GM18861 (cell line): ENCODE measurements around the gene NOX3.
"Not testable (repeated sequence)": the region's sequence is repeated elsewhere in the genome, so short reads cannot be mapped to it uniquely, and the experiment has no call there.

Source experiments
- ATAC-seq: cut with Tn5 transposase; IDR thresholded peaks from one replicate; pipeline ENCODE4 v1.9.1; 2021; ENCODE audit not compliant: unreplicated experiment

Gene NOX3, protein sequence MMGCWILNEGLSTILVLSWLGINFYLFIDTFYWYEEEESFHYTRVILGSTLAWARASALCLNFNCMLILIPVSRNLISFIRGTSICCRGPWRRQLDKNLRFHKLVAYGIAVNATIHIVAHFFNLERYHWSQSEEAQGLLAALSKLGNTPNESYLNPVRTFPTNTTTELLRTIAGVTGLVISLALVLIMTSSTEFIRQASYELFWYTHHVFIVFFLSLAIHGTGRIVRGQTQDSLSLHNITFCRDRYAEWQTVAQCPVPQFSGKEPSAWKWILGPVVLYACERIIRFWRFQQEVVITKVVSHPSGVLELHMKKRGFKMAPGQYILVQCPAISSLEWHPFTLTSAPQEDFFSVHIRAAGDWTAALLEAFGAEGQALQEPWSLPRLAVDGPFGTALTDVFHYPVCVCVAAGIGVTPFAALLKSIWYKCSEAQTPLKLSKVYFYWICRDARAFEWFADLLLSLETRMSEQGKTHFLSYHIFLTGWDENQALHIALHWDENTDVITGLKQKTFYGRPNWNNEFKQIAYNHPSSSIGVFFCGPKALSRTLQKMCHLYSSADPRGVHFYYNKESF

DNA sequence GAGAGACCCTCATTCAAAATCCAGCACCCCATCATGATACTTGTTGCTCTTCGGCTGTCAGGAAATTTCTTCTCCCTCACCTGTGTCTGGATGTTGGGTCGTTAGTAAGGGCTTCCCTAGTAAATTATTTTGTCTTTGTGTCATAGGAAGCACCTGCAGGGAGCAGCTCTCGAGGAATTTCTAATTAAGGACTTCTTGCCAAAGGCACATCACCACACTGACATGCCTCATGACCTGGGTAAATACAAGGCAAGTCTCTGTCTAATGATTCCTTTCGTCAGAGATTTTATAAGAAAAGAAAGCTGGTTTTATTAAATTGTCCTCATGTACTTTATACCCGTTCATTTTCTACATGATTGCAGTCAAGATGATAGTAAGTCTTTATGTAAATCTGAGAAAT lies at the start of gene NOX3:
Gene NOX3 (minus strand): TSS at position 74 of the 400 bp plus-strand sequence. CDS start 39 bp downstream, at position 35.
- no peak for ATAC-seq

DNA sequence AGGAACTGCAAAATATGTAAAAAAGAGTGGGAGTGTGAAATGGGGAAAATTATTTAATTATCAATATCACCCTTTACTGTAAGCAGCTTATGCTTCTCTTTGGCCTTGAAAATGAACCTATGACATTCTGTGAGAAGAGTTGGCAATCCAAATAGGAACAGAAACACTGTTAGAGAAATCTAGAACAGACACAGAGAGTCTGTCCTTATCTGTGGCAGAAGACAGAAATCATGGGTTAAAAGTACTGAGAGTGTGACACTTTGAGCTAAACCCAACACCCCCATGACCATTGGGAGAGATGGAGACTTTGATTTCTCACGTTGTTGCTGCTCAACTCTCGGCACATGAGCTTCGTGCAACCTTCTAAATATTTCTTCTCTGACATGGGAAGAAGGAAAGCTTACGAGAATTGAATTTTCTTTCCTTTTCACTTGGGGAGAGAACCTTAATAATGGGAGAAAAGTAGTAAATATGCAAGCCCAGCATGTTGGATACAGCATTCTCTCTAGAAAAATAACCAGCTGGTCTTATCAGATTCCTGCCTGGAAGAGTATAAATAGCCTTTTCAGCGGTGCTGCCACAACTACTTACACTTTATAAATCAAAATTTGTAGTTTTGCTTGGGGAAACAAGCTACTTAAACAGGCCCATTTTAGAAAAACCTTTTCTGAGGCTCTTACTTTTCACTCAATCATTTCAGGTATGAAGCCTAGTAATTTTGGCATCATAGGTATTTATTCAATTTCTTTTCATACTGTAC lies 49.4 kb upstream of the NOX3 start:
- ATAC-seq = no peak

DNA sequence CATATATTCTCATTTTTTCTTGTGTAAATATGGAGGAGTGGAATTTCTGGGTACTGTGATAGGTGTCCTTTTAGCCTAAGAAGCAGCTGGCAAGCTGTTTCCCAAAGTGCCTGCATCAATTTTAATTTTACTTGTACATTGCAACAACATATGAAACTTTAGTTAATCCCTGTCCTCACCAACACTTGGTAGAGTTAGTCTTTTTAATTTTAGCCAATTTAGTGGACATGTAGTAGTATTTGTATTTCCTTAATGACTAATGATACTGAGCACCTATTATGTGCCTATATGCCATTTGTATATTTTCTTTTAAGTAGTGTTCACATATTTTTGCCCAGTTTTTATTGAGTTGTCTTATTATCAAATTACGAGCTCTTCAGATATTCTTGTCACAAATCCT lies 46.8 kb upstream of the NOX3 start:
- no peak for ATAC-seq

DNA sequence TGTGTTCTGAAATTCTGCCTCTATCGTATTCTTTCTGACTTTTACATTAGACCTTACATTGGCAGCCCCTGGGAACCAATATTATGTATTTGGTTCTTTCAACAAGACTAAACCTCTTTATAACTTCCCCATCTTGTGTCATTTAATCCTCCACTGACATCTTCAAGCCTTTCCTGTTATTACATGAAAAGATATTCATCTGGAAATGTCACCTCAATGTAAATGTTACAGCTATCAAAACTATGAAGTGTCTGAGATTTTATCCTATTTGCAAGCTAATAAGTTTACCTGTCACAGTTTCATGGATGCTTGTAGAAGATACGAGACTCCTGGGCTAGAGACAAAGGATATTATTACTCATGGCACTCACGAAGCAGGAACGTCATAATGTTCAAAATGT lies 43.9 kb upstream of the NOX3 start:
- ATAC-seq = no peak

DNA sequence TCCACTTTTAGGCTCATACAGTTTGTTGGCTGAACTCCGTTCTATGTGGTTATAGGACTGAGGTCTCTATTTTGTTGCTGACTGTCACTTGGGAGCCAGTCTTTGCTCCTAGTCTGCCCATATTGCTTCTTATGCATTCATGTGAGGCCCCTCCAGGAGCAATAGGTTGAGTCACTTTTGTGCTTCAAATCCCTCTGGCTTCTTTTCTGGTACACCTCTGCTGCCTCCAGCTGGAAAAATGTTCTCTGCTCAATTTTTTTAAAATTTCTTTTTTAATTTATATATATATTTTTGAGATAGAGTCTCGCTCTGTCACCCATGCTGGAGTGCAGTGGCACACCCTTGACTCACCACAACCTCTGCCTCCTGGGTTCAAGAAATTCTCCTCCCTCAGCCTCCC lies 42.7 kb upstream of the NOX3 start:
- ATAC-seq = no peak

DNA sequence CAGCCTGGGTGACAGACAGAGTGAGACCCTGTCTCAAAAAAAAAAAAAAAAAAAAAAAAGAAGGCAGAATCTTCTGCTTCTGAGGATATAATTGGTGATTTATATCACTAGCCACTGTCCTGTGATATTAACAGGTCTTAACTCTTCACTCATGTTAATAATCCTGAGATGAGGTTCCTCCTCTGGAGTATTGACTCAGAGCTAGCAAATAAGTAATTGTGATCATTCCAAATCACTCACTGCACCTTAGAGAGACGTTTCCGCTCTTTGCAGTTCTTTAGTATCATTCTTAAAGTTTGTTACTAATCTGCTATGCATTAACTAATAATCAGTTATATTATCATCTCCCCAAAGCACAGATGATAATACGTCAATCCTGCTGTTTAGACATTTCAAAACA lies 41.6 kb upstream of the NOX3 start:
- ATAC-seq = no peak

DNA sequence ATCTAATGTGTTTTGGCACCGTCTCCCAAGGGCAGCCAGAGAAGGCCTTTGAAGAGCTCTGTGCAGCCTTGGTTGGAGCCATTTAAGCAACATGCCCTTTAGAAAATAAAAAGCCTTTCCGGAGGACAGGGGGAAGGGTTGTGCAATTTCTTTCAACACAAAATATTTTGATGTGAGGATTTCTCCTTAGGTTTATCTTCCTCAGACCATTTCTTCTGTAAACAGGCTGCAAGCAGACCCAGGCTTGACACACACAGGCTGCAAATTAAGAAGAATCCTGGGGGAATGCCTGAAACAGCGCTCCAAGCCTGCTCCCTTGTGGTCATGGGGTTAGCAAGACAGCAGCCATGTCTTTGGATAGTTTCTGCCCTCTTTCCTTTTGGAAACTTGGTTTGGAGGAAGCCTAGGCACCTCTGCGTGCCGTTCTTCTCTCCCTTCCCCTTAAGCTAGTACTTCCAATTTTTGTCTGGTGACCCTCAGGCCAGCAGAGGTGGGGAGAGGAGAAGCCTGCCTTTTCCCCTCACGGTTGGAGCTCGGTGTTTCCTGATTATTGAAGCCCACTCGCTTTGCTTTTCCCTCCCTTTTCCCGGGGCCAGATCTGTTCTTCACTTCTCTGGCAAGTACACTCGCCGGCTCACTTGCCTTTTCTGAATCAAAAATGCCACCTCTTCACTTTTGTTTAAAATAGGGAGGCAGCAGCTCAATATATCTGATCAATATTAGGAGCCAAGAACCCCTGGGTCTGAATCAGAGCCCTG lies 39.6 kb upstream of the NOX3 start:
- ATAC-seq = no peak

DNA sequence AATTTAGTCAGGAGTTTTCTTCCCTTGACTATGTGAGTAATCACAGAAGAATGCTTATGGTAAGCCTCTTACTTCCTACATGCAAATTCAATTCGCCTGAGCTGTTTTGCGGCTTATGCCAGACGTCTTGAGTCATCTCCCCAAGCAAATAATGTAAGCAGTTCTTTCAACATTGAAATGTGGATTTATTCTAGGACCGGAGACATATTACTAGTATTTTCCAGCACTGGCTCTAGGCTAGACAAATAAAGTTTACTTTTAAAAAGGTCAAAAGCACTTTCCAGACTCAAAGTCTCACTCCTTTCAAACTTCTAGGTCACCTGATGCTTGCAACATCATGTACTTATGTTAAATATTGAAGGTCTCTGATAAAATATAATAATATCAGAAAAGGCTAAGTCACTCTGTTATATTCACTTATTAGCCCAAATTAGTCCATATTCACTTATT lies 38.1 kb upstream of the NOX3 start:
- ATAC-seq = peak; percentile 98

DNA sequence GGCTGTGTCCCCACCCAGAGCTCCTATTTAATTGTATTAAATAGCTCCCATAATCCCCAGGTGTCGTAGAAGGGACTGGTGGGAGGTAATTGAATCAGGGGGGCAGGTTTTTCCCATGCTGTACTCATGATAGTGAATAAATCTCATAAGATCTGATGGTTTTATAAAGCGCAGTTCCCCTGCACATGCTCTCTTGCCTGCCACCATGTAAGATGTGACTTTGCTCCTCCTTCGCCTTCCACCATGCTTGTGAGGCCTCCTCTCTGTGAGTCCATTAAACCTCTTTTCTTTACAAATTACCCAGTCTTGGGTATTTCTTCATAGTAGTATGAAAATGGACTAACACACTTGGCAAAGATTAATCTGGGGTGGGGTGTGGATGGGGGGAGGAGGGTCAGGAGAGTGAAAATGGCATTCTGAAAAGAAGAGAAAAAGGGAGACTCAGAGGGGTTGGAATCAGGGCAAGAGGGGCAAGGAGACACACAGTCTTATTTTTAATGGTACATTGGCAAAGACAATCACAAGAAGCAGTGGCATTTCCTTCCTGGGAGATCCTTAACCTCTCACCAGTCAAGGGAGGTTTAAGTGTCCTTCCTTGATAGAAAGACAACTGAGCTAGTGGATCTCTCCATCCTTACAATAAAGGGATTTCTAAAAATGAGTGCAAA lies 37.5 kb upstream of the NOX3 start:
- ATAC-seq = no peak

DNA sequence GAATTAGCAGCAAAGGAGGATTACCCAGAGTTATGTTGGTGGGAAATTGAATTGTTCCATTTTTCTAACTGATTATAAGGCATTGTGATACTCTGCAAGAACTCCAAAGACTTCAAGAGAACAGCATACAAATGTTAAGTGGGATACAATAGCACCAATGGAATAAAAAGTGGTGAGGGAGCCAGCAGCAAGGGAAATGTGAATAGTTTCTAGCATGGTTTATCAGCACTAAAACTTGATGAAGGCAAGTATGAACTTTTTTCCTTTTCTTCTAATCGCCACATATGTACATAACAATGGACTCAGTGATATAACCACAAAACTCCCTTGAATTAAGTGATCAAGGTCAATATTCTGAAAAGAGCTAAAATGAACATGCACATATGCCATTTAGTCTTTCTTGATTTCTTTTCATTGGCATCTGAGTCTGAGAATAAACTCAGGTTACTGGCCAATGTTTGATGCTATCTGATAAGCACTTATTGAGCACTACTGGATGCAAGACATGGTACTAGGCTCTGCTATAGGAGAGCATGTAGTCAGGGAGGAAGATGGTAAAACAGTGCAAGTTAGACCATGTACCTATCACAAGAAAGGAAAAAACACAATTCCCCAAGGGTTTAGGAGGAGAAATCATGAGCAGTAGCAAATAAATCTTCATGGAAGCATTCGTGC lies 36.6 kb upstream of the NOX3 start:
- ATAC-seq = no peak

DNA sequence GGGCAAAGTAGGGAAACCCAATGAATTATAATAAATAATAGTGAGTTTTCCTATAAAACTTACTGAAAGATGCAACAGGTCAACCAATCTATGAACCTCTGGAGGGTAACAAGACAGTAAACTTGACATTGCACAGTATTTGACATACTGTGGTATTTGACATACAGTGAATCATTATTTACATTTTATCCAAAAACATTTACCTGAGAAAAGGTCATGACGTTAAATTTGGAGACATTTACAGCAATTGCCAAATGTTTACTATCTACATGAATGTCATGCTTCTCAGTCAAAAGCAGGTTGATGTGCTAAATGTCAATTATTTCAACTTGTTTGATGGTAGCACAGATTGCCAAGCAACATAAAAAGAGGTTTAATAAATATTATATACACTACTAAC lies 35.8 kb upstream of the NOX3 start:
- ATAC-seq = no peak

DNA sequence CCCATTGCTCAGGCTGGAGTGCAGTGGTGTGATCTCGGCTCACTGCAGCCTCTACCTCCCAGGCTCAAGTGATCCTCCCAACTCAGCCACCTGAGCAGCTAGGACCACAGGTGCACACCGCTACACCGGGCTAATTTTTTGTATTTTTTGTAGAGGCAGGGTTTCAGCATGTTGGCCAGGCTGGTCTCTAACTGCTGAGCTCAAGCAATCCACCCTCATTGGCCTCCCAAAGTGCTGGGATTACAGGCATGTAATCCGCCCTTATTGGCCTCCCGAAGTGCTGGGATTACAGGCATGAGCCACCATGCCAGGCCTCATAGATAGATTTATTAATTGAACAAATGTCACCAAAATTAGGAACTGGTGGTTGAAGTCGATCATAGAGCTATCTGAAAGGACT lies 32.6 kb upstream of the NOX3 start:
- not testable (repeated sequence) for ATAC-seq

DNA sequence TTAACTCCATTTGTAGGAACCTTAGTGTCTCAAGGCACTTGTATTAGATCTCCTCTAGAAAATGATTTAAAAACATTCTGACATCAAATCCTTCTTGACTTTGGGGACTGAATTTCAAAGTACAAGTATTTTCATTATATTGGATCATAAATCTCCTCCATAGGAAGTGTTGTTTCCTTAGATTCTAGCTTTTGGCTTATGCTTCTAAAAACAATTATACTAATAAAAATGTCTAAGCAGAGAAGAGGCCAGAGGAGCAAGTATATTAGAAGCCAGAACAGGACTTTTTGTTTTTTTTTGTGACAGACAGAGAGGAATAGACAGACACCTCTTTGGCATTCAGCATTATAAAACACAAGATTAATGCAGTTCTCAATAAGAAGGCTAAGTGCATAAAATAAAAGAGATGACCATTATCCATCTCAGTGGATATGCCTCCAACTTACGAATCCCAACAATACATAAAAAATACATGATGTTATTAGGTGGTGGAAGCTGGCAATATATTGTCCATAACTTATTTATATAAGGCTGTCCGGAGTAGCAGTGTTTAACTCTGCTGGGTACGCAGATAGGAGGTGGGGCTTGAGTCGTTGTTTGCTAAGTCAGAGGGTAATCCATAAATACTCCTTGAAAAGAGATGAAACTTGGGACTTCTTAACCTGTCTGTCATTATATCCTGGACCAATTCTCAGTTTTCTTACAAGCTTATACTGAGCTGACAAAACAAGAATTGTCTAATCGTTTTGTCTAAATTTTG lies 31.9 kb upstream of the NOX3 start:
- no peak for ATAC-seq

DNA sequence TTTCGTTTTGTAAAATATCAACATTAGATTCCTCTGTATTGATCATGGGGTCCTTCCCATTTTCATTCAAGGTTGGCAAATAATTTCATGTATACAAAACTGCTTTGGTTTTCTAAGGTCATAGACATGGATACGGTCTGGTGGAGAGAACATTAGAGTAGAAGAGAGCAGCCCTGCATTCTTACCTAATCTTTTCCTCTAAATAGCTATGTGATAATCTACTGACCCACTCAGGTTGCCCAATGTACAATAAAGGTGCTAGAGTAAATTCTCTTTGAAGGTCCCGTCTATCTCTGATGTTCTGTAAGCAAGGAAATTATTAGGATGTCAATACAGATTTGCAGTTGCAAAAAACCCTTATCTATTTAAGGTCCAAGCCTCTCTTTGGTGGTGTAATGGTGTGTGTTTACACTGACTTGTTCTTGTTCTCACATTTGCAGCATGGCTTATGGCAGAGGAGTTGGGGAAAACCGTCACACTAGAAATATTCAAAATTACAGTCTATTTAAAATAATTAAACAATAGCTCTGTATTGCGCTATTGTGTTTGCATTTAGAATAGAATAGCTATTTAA lies 31.2 kb upstream of the NOX3 start:
- no peak for ATAC-seq

DNA sequence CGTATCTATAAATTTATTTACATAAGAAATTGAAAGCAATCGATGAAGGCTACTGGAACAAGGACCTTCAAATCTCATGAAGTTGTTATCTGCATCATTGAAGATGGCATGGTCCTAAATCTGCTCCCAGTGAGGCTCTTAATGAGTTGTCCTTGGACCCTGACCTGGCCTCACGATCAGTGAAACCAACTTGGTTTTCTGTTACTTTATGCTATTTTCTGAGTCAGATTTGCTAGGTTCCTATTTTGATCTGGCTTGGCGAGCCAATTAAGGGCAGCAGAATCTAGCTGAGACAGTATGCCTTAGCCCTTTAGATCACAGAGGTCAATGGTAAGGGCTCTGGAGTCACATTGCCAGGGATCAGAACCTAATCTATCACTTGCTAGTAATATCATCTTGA lies 30.1 kb upstream of the NOX3 start:
- ATAC-seq = no peak

DNA sequence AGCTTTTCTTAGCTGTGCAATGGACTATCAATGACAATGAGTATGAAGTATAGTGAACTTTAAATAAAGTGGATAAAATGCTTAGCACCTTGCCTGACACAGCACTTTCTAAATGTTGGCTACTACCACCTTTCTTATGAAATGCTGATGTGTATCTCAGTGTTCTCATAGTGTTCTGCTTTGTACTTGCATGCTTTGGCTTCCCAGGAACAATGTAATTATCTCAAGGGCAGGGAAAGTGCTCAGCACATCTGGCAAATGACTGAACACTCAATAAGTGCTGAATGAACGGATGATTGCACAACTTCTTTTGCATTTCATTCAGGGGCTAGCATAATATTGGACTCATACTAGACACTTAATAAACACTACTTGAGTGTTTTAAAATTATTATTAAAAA lies 28.2 kb upstream of the NOX3 start:
- no peak for ATAC-seq

DNA sequence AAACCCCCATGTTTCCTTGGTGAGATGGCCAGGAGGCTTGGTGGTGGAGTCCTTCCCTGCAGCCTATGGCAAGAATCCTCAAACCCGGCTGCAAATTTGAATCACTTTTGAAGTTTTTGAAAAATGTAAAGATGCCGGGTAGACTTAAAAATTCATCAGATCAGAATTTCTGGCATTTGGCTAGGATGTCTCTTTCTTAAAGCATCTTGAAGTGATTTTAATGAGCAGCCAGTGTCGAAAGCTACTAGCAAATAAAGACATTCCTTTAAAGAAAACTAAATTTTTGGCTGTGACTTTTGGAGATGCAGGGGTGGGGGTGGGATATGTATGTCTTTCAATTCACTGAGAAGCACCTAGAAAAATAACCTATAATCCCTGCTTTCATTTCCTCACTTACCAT lies 25.6 kb upstream of the NOX3 start:
- ATAC-seq = no peak

DNA sequence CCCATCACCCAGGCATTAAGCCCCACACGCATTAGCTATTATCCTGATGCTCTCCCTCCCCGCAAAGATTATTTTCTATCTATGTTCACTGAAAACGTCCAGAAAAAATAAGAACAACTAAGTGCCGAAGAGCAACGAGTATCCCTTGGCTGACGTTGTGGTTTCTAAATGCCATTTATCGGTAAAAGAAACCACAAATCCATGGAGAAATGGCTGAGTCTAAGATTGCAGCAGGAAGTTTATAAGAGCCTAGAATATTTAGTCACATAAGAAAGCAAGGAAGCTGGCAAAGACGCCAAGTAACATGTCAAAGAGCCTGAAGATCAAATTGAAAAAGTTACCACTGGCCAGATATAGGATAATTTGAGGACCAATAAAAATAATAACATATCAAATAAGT lies 18.1 kb upstream of the NOX3 start:
- ATAC-seq = no peak

DNA sequence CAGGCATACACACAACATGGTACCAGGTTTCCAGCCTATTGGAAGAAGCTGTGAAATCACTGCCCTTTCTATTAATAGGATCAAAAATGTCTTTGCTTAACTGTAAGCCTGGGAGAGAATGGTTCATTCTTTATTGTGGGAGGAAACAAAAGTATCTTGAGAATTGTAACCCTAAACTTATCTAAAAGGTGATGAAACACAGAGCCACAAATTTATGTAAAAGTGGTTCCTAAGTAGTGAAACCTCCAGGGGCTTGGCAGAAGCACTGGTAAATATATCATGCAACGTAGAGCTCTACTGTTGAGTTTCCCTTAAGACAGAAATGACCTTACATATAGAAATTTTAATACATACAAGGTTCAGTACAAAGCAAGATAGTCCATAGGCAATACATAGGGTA lies 17.2 kb upstream of the NOX3 start:
- no peak for ATAC-seq
